Cardiac ventricle fibroblast (primary cell): ENCODE results near the gene NMU. TPM values are rescaled to one million over a fixed set of nuclear protein-coding genes. Genes with fewer than 3 reads are reported as not detected.

Experiments
- total RNA-seq: library from RNA; depleted of rRNA; stranded (reverse); fragments of >200 nt; gene quantifications from 2 replicates; pipeline ENCODE4 v1.2.3, GENCODE V29; 2015

Gene NMU
- total RNA-seq = not detected in 2 replicates

GRCh38 chr4:55635741-55636655, at the start of gene NMU:
Gene NMU (minus strand): TSS chr4:55636298. CDS start chr4:55636192, 106 bp downstream.

GRCh38 chr4:55592014-55592413, 44.1 kb downstream of the NMU start, which contains the start of gene PDCL2:
Gene PDCL2 (minus strand): TSS chr4:55592245. CDS start chr4:55592109, 136 bp downstream.

GRCh38 chr4:55546756-55547465, 89.2 kb downstream of the NMU start, which contains the start of gene CLOCK:
Gene CLOCK (minus strand): TSS chr4:55546909. CDS start chr4:55482785, 64,124 bp downstream.

Other genes with a start within 250 kb of the NMU start
- gene TMEM165, start 240.3 kb downstream of the NMU start, total RNA-seq = 150 and 175 TPM in 2 replicates
- 9.0 and 11.7 TPM in 2 replicates for gene CLOCK, start 89.4 kb downstream of the NMU start, total RNA-seq
- not detected in 2 replicates for gene PDCL2, start 44.1 kb downstream of the NMU start, total RNA-seq
- not detected in 2 replicates for gene EXOC1L, start 183.5 kb upstream of the NMU start, total RNA-seq
- gene EXOC1, start 217.3 kb upstream of the NMU start, total RNA-seq = 24.9 and 26.9 TPM in 2 replicates